HG03196 (cell line): ENCODE data around the gene FTO.
"Not testable (repeated sequence)": the region's sequence is repeated elsewhere in the genome, so short reads cannot be mapped to it uniquely, and the experiment has no call there.

ENCODE experiments used
- ATAC-seq: cut with Tn5 transposase; IDR thresholded peaks from one replicate; pipeline ENCODE4 v1.9.1; 2021; ENCODE audit not compliant: unreplicated experiment

FTO gene

DNA sequence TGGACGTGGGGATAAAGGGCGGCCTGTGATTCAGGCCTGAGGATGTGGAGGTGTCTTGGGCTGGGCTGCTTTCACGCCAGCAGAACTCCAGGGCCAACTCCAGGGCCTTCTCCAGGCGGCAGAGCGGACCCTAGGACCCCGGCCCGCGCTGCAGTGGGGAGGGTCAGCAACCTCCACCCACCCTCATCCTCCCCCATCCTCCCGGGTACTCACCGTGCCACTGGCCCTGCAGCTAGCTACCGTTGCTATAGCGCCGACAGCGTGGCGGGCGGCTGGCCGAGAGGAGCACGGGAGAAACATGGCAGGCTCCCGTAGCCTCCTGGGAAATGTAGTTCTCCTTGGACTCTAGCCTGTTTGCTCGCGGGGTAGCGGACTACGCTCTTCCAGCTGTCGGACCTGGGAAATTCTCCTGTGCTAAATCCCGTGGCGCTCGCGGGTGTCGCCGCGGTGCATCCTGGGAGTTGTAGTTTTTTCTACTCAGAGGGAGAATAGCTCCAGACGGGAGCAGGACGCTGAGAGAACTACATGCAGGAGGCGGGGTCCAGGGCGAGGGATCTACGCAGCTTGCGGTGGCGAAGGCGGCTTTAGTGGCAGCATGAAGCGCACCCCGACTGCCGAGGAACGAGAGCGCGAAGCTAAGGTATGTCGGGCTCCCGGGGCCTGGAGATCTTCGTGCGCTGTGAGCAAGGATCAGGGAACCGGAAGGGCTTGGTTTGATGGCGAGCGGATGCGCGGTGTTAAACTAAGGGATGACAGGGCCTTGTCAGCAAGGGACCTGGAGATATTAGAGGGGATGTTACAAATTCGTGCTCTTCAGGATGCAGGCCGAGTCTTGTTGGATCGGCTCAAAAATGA, at the start of gene FTO, which contains the start of gene RPGRIP1L:
Gene FTO, plus strand, starts transcription at position 567 of the 855 bp plus-strand sequence.
Gene RPGRIP1L, minus strand, starts transcription at position 270 of the 855 bp plus-strand sequence. CDS start 3,136 bp downstream, outside the sequence.
- ATAC-seq, result peak; percentile 99

DNA sequence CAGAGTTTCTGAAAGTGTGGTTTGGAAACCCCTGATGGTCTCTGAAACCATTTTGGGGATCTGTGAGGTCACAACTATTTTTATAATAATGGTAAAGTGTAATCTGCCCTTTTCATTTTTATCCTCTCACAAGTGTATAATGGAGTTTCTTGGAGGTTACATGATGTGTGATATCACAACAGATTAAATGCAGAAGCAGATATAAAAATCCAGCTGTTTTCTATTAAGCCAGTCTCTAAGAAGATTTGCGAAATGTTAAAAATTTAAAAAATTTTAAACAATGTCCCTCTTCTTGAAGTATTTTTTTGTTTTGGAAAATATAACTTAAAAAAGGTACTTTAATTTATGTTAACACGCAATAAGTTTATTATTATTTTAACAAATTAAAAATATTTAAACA, 49.0 kb upstream of the FTO start:
- ATAC-seq, result no peak

DNA sequence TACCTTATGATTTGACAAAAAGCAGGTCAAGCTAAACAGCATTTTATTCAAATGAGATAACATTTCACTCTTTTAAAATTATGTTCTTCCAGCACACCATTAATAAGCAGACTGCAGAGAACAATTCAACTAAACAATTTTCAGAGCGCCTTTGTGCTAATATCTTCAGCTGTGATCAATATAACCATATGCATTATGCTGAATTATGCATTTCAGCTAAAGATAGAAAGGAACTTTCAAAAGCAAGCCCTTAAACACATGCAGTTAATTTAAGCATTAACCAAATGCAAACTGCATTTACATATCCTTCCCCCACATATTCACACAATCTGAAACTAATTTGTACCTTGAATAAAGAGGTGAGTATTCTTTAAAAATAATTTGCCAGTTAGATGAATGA, 41.9 kb upstream of the FTO start:
- ATAC-seq, result no peak

DNA sequence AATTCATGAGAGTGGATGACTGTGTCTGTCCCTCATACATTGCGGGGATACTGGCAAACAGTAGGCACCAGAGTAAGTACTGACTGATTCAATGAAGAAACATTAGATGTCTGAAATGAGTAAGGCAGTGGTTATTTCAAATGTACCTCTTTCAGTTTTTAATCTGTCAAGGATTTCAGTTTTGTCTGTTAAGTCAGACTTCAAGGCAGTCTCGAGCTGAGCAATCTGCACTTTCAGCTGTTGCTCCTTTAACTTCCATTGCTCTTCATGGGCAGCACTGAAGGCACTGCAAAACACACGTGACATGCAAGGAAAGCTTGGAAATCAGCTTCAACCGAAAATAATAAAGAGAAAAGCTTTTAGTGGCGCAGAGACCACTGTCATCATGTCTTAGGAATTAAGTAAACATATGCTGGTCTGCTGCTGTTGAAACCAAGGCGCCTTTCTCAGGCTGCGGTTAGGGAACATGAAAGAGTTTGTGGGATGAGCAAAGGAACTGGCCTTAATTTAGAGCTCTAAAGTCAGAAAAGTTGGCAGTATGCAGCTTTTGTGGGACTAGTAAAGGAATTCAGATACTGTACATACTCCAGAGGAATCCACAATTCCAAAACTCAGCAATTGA, 39.1 kb upstream of the FTO start:
- no peak for ATAC-seq

DNA sequence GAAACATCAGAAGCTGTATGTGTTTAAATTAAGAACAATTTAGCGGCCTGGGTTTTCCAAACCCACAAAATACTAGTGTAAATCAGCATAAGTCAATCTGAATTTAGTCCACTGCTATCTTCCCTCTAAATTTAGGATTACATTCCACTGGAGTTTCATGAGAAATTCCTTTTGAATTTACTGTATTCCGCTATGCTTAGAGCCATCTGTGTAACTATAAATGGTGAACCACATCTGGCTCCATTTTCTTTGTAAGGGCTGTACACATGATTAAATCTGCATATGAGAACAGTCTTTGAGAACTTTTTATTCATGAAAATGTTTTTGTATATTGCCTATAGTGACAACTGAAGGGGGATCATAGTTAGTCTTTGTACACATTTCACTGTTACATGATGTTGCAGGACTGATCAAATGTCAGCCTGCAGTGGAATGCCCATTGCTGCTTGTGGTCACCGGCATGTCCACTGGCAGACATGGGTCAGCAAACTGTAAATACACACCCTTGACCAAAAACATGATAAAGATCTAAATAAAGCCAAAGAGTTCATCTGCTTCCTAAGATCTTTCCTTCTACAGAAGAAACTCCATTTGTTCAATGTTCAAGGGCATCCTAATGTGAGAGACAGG, 37.1 kb upstream of the FTO start:
- ATAC-seq, result no peak

DNA sequence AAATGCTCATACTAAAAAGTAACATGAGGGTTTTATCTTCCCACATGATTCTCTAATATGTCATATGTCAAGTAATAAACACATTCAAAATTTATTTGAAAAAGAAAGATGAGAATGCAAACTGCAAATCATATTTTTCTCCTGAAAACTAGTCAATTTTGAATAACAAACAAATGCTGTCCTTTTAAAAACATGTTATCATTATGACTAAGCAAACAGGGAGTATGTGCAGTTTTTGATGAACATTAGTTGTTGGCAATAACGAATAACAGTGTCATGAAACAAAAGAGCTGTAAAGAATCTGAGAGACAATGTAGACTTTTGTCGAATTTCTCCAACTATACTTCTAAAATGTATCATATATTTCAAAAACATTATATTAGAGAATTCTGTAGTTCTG, 35.1 kb upstream of the FTO start:
- no peak for ATAC-seq

DNA sequence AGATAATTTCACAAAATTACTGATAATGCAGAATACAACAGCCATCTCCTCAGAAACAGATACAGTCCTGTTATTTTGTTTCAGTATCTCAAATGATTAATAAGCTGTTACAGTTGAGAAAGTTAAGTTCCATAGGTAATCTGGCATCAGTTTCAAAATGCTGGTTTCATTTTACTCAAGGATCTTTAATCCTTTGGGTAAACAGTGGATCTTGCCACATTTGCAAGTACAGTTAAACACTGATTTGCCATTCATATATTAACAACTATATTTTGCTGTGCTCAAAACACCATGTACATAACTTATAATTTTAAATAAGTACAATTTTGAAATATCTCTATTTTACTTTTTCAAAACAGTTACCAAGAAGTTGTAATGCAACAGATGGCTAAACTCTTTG, 31.5 kb upstream of the FTO start:
- ATAC-seq, result no peak

DNA sequence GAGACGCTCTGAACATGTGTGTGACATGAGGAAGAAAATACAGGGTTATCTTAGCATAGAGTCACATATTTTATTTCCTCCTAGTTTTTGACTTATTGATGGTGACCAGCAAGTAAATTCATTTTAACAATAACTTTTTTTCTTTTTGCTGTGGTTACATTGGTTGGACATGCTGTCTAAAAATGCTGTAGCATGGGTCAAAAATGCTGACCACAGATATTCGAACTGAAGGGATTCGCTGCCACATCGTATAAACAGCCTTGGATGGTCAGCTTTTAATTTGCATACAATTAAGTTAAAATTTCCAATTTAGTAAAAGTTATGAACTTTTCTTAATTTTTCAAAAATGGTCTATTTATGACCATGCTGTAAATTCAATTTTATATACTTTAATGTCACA, 30.8 kb upstream of the FTO start:
- no peak for ATAC-seq

DNA sequence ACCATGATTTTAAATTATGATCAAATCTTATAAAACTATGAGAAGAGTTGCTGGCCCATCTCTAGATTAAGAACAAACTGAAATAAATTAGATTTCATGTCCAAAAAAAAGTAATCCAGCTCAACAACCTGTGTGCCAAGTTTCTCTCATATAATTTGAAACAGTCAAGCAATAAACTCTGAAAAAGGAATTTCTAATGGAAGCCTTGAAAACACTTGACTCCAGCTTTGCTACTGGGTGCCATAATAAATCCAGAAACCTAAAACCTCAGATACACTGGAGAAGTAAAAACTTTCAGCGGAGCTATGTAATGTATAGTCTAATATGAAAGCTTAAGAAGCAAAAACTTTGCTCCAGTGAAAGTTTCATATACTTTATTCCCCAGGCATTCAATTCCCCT, 25.8 kb upstream of the FTO start:
- no peak for ATAC-seq

DNA sequence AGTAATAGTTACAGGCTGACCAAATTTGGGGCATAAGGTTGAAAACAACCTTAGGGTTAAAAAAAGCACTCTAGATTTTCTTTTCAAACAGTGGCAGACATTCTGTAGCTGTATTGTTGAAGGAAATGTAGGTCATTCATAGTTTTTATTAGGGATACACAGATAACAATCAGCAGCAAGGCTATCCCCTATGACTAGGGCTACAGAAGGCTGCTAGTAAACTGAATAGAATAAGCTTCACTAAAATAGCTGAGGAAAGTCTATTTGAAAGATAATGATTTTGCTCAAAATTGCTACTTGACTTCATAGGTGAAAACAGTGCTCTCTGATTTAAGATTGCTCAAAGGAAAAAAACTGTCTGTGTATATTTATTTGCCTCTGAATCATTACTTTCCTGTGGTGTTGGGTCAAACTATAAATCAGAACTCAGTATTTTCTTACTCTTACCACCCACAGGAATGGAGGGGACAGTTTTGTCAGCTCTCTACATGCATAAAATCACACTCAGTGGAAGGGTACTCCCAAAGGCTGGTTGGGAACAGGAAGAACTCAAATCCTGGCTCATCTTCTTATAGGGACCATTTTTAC, 25.1 kb upstream of the FTO start:
- ATAC-seq, result no peak

DNA sequence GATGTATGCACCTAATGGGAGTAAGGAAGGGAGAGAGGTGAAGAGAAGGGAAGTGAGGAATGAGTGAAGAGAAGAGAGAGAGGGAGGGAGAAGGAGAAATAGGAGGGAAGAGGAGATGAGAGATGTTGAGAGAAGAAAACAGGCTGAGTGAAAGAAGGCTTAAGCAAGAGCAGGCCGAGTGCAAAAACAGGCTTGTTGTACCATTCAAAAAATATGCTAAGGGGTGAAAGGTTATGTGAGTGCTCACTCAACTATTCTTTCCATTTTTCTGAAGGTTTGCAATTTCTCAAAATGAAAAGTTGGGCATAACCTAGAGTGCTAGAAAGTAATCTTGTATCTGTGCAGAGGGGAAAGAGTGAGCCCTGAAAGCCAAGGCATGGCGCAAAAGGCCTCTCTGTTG, 23.2 kb upstream of the FTO start:
- no peak for ATAC-seq

DNA sequence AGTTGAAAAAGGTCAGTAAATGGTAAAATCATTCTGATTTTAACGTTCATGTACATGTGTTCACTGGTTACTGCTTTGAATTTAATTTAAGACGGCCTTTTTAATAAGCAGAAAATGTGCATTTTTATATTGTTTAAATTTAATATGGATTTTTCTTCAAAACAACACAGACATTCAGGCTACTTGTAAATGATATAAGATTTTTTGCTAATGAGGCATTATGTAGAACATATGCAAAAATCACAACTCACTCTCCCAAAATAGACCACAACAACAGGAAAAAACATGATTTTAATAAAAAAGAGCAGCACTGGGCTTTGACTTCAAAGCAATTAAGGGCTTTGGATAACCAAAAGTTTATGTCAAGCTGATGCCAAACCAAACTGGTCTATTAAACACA, 22.6 kb upstream of the FTO start:
- ATAC-seq, result no peak

DNA sequence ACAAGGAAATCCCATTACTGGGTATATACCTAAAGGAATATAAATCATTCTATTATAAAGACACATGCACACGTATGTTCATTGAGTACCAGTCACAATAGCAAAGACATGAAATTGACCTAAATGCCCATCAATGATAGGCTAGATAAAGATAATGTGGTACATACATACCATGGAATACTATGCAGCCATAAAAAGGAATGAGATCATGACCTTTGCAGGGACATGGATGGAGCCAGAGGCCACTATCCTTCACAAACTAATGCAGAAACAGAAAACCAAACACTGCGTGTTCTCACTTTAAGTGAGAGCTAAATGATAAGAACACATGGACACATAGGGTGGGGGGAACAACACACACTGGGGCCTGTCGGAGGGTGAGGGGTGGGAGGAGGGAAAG, 18.6 kb upstream of the FTO start:
- ATAC-seq, result not testable (repeated sequence)

DNA sequence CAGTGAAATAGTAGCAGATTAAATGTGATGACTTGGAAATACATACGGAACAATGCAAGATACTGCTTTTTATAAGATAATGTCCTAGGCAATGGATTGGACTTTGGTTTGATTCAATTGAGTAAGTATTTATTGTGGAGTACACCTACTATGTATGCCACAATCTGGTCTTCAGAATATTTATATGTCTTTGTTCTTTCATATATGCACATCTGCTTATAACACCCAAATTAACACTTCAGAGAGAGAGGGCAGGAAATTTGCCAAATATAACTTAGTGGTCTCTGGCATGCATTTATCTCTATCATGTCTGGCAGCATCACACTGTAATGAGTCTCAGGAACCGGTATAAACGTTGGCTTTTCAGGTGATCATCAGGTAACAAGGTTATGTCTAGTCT, 17.2 kb upstream of the FTO start:
- no peak for ATAC-seq

DNA sequence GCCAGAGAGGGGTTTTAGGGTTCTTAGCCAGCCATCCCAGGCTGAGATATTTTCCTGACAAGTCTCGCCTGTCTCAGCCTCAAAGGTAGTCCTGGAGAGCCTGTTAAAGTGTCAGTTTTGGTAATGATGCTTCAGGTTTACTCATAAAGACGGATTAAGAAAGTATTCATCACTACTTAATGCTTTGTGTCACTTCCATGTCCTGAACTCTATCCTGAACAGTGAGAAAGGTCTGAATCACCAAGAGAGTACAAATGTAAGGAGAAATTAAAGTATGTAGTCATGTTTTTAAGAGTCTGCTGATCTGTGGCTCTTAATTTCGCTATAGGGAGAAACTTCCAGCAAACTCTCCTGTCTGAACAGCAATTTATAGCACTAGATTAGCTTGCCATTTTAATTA, 14.3 kb upstream of the FTO start:
- ATAC-seq, result no peak

DNA sequence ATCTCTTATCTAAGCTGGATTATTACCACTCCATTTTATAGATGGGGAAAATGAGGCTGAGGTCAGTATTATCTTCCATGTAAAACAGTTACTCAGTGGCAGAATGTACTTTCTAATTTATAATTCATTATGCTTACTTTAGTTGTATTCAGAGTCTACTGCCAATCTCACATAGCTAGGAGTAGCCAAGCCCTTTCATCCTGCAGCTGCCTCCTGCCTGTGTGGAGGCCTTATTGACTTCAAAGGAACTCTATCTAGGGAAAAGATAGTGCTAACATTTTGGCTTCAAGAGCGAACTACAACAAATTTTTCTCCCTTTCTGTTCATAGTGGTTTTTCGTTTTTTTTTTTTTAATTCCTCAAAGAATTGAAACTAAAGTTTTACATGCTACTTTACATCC, 13.2 kb upstream of the FTO start:
- no peak for ATAC-seq

DNA sequence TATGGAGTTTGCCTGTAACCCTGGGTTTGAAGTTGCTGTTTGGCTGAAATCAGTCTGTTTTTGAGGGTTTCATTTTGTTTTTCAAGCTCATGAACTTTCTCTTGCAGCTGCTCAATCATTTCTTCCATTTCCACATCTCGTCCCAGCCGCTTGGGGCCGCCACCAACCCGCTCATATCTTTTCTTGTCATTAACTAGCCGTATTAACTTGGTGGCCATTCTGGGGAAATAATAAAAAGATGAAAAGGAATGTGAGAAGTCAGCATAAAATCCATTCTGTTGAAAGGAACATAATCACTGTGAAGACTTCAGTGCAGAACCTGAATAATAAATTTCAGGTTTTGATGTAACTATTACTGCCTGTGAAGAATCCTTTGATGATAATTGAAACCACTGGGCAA, 11.8 kb upstream of the FTO start:
- no peak for ATAC-seq

DNA sequence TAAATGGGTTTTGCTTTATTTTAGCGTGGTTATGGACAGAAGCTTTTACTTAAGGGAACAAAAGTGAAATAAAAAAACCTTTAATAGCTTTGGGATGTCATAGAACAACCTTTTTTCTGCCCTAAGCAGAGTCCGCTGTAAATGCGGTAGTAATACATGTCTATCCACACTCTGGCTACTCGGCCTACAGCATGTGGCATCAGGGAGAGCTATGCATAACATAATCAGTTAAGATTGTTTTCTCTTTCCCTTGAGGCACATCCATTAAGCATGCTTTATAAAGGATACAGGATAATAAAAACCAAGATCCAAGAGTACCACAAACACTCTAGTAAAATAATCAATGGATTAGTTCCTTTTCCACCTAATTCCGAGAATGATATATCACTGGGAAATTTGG, 10.6 kb upstream of the FTO start:
- no peak for ATAC-seq

DNA sequence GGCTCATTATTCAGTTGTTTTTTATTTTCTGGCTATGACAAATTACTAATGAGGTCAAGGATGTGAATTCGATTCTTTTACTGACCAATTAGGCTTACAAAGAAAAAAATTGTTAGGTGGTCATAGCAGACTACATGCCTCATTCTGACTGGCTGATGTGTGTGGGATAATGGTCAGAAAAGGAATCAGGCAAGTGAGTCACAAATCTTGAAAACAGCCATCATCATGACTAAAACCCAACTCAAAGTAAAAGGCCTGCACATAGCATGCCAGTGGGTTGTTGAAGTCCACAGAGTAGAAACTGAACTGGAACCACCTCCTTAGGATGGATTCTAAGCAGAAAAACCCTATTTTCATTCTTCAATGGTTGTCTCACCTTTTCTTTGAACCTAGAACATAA, 8.9 kb upstream of the FTO start:
- ATAC-seq, result no peak

DNA sequence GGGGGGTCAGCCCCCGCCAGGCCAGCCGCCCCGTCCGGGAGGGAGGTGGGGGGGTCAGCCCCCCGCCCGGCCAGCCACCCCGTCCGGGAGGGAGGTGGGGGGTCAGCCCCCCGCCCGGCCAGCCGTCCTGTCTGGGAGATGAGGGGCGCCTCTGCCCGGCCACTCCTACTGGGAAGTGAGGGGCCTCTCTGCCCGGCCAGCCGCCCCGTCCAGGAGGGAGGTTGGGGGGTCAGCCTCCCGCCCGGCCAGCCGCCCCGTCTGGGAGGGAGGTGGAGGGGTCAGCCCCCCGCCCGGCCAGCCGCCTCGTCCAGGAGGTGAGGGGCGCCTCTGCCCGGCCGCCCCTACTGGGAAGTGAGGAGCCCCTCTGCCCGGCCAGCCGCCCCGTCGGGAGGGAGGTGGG, 5.7 kb upstream of the FTO start:
- not testable (repeated sequence) for ATAC-seq

DNA sequence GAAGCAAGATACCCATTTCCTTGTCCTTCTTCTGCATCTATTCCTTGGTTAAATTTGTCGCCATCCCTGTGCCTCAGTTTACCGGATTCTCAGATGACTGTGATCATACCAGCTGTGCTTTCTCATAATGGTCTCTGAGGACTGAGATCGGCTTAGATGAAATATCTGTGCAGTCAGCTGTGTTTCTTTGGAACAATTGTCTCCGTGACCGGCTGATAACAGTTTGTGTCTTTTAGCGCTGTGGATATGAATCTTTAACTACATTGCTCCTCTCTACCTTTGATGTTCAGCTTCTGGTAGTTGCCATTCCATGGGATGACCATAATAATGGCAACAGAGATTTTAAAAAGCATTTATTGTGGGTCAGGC, 473 bp downstream of the FTO start:
- no peak for ATAC-seq

DNA sequence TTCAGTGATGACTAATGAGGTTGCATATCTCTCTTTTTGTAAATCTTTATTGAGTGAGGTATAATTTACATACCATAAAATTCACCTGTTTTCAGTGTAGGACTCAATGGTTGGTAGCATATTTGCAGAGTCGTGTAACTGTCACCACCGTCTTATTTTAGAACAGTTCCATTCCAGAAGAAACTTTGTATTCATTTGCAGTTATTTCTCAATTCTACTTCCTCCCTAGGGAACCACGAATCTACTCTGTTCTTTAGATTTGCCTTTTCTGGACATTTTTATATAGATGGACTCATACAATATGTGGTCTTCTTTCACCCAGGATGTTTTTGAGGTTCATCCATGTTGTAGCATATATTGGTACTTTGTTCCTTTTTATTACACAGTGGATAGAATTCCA, 3.7 kb downstream of the FTO start:
- no peak for ATAC-seq
